IMR-90 (cell line): Measurements from ENCODE around the gene OR11L1. TPM values are rescaled to one million over a fixed set of nuclear protein-coding genes. Genes with fewer than 3 reads are reported as not detected.

ENCODE experiments used
- ATAC-seq: fragments of 200-7000 bp; cut with Tn5 transposase; 2 replicates; pipeline ENCODE4 v1.9.1; 2020; ENCODE audit warnings: low read depth, mild to moderate bottlenecking, moderate library complexity
- BruUV-seq: library from RNA; stranded (reverse); fragments of 400-500 nt; replicated peaks from 2 replicates; lab custom pipeline; 2021; lab: Mats Ljungman, UMichigan
- CTCF ChIA-PET: fragments of 300-600 bp; formaldehyde crosslinking; extraction: SDS; loops from one replicate; lab custom pipeline; 2021; ENCODE audit warnings: antibody characterized with exemption; lab: Yijun Ruan, JAX
- POLR2A ChIA-PET: fragments of 300-600 bp; sonication (Branson Sonifier 250); formaldehyde crosslinking; loops from one replicate; lab custom pipeline; 2022; ENCODE audit warnings: antibody characterized with exemption; ENCODE audit not compliant: unreplicated experiment; lab: Charles Lee
- DNase-seq: peaks from one replicate; pipeline ENCODE4 v3.0.0; 2013
- H2AFZ ChIP-seq: replicated peaks from 2 replicates; pipeline ENCODE3; 2013; ENCODE audit warnings: low read length, mild to moderate bottlenecking; ENCODE audit not compliant: poor library complexity
- H2AK5ac ChIP-seq: 2 replicates; pipeline ENCODE4 v1.6.1; 2013; ENCODE audit warnings: low read depth, low read length, inconsistent platforms
- H2AK9ac ChIP-seq: replicated peaks from 2 replicates; pipeline ENCODE3; 2013; ENCODE audit warnings: mild to moderate bottlenecking, low read depth, low read length, moderate library complexity; ENCODE audit not compliant: poor library complexity
- H2BK120ac ChIP-seq: 2 replicates; pipeline ENCODE4 v1.6.1; 2013; ENCODE audit warnings: low read depth, low read length, inconsistent platforms
- H2BK15ac ChIP-seq: 3 replicates; pipeline ENCODE4 v1.6.1; 2013; ENCODE audit warnings: low read depth, low read length, inconsistent platforms
- H2BK20ac ChIP-seq: 2 replicates; pipeline ENCODE4 v1.6.1; 2013; ENCODE audit warnings: low read depth, mild to moderate bottlenecking, inconsistent platforms, low read length, moderate library complexity
- H2BK5ac ChIP-seq: 2 replicates; pipeline ENCODE4 v1.6.1; 2013; ENCODE audit warnings: mild to moderate bottlenecking, low read depth, low read length, inconsistent platforms; ENCODE audit not compliant: poor library complexity, severe bottlenecking
- H3K14ac ChIP-seq: replicated peaks from 2 replicates; pipeline ENCODE4 v1.6.1; 2013; ENCODE audit warnings: low read depth, low read length, inconsistent platforms
- H3K18ac ChIP-seq: 2 replicates; pipeline ENCODE4 v1.6.1; 2013; ENCODE audit warnings: low read depth, low read length, control low read depth
- H3K23ac ChIP-seq: 2 replicates; pipeline ENCODE4 v1.6.1; 2013; ENCODE audit warnings: low read depth, low read length, inconsistent platforms
- H3K27ac ChIP-seq: 2 replicates; pipeline ENCODE4 v1.5.1; 2013; ENCODE audit warnings: mild to moderate bottlenecking, control low read depth, low read length; ENCODE audit not compliant: insufficient read depth
- H3K27me3 ChIP-seq: 2 replicates; pipeline ENCODE4 v1.6.1; 2013; ENCODE audit warnings: low read length; ENCODE audit not compliant: control insufficient read depth, insufficient read depth
- H3K36me3 ChIP-seq: 2 replicates; pipeline ENCODE4 v1.6.1; 2013; ENCODE audit warnings: low read length, mixed read lengths; ENCODE audit not compliant: control insufficient read depth, insufficient read depth
- H3K4ac ChIP-seq: 2 replicates; pipeline ENCODE4 v1.6.1; 2013; ENCODE audit warnings: low read depth, low read length, inconsistent platforms
- H3K4me1 ChIP-seq: 2 replicates; pipeline ENCODE4 v1.6.1; 2013; ENCODE audit warnings: low read length, mixed read lengths; ENCODE audit not compliant: control insufficient read depth, insufficient read depth
- H3K4me2 ChIP-seq: 2 replicates; pipeline ENCODE4 v1.6.1; 2013; ENCODE audit warnings: low read depth, mild to moderate bottlenecking, control low read depth, low read length, moderate library complexity
- H3K4me3 ChIP-seq: 2 replicates; pipeline ENCODE4 v1.5.1; 2013; ENCODE audit warnings: low read depth, mild to moderate bottlenecking, control low read depth, low read length, moderate library complexity; ENCODE audit not compliant: insufficient read depth
- H3K56ac ChIP-seq: 2 replicates; pipeline ENCODE4 v1.6.1; 2013; ENCODE audit warnings: low read length, inconsistent platforms; ENCODE audit not compliant: insufficient read depth; ENCODE audit errors: extremely low read depth
- H3K79me1 ChIP-seq, 2 experiments: 2 replicates each; pipeline ENCODE4 v1.6.1; 2013; ENCODE audit warnings: low read length in 2 of 2, inconsistent platforms in 1 of 2, low read depth in 1 of 2
- H3K9ac ChIP-seq: 2 replicates; pipeline ENCODE4 v1.6.1; 2013; ENCODE audit warnings: low read depth, low read length, control low read depth
- H3K9me1 ChIP-seq: 2 replicates; pipeline ENCODE4 v1.6.1; 2013; ENCODE audit warnings: low read length, inconsistent platforms; ENCODE audit not compliant: insufficient read depth
- H3K9me3 ChIP-seq: 2 replicates; pipeline ENCODE4 v1.6.1; 2013; ENCODE audit warnings: low read length; ENCODE audit not compliant: control insufficient read depth, insufficient read depth
- H4K20me1 ChIP-seq: 2 replicates; pipeline ENCODE4 v1.6.1; 2013; ENCODE audit warnings: low read length, inconsistent platforms; ENCODE audit not compliant: insufficient read depth
- H4K5ac ChIP-seq: 2 replicates; pipeline ENCODE4 v1.6.1; 2013; ENCODE audit warnings: mild to moderate bottlenecking, low read depth, low read length, control low read depth
- H4K8ac ChIP-seq, 2 experiments: 2 replicates each; pipeline ENCODE4 v1.6.1; 2013; ENCODE audit warnings: low read depth in 2 of 2, low read length in 2 of 2, control low read depth in 1 of 2, inconsistent platforms in 1 of 2
- H4K91ac ChIP-seq: 2 replicates; pipeline ENCODE4 v1.6.1; 2013; ENCODE audit warnings: low read depth, low read length, inconsistent platforms; ENCODE audit not compliant: insufficient read depth
- CEBPB ChIP-seq: IDR thresholded peaks from 2 replicates; pipeline ENCODE4 v1.6.1; 2012; ENCODE audit warnings: low read depth, low read length, improper control_type of control experiment
- MAZ ChIP-seq: IDR thresholded peaks from 2 replicates; pipeline ENCODE4 v1.6.1; 2012; ENCODE audit warnings: low read depth, mild to moderate bottlenecking, low read length, improper control_type of control experiment, moderate library complexity, borderline replicate concordance
- MXI1 ChIP-seq: IDR thresholded peaks from 2 replicates; pipeline ENCODE4 v1.6.1; 2012; ENCODE audit warnings: low read depth, mild to moderate bottlenecking, low read length, moderate library complexity, borderline replicate concordance
- NFE2L2 ChIP-seq: fragments of 150-350 bp; IDR thresholded peaks from 2 replicates; pipeline ENCODE4 v1.6.1; 2016; ENCODE audit warnings: low read depth, mild to moderate bottlenecking, low read length
- POLR2A ChIP-seq: IDR thresholded peaks from 2 replicates; pipeline ENCODE4 v1.6.1; 2012; ENCODE audit warnings: mild to moderate bottlenecking, low read depth, low read length
- USF2 ChIP-seq: fragments of 150-350 bp; IDR thresholded peaks from 2 replicates; pipeline ENCODE4 v1.6.1; 2017; ENCODE audit warnings: mild to moderate bottlenecking, antibody characterized with exemption, low read length, low read depth
- WGBS, 2 experiments: methylation state at CpG; one replicate each; pipeline versions ENCODE4 v1.1.5 to v1.1.7; 2013; ENCODE audit warnings: missing lambda C conversion rate in 2 of 2; ENCODE audit not compliant: insufficient read length in 1 of 2; ENCODE audit errors: extremely low coverage in 2 of 2; 5-methylcytosine and 5-hydroxymethylcytosine counted together
- dilution Hi-C: fragments of 300-500 bp; cut with HindIII; formaldehyde crosslinking; loops from one replicate; pipeline ENCODE4 v1.14.3; 2018; ENCODE audit warnings: low sequenced_read_pairs; ENCODE audit not compliant: unreplicated experiment
- in situ Hi-C: fragments of 300-500 bp; cut with MboI; formaldehyde crosslinking; loops from 3 replicates; pipeline ENCODE4 v1.14.3; 2019; ENCODE audit warnings: low sequenced_read_pairs, inconsistent platforms, mixed read lengths
- intact Hi-C: fragments of 100-400 bp; cut with micrococcal nuclease; formaldehyde crosslinking; loops from 2 replicates; pipeline ENCODE4 v1.10.0; 2022
- polyA plus RNA-seq, 3 experiments: library from polyadenylated mRNA; depleted of rRNA; stranded (reverse); fragments of >200 nt; gene quantifications; 2 replicates each; pipeline ENCODE4 v1.2.3, GENCODE V29; 2012; ENCODE audit warnings: low replicate concordance in 1 of 3
- total RNA-seq: library from RNA; depleted of rRNA; stranded (reverse); fragments of >200 nt; gene quantifications from 2 replicates; pipeline ENCODE4 v1.2.3, GENCODE V29; 2012

The OR11L1 gene
- total and polyA plus RNA-seq, 2 of the 4 experiments (the other 2 are of a cell fraction), result not detected

GRCh38 chr1:247845693-247846017, 4.0 kb upstream of the OR11L1 start:
- no peak overlapping the region for H3K18ac ChIP-seq
- CTCF ChIA-PET, result no interaction called here

More at GRCh38 chr1:247845693-247846017, 4.0 kb upstream of the OR11L1 start:
- H2BK5ac ChIP-seq, result no peak overlapping the region
- TF ChIP-seq POLR2A (no peak), MXI1 (no peak), CEBPB (no peak), NFE2L2 (no peak), MAZ (no peak), USF2 (no peak)
- H3K23ac ChIP-seq, result no peak overlapping the region
- H4K20me1 ChIP-seq, result no peaks in the 10 kb centered on the region
- H4K91ac ChIP-seq, result no peak overlapping the region
- DNase-seq (no peak), ATAC-seq (no peak)
- peaks cover 21% of the 10 kb centered on the region; the same call in 1 of the 2 replicates for H3K9me3 ChIP-seq
- no peaks in the 10 kb centered on the region for H3K27me3 ChIP-seq
- no peak overlapping the region for H3K9ac ChIP-seq
- no peak overlapping the region for H3K27ac ChIP-seq
- H4K8ac ChIP-seq, result no peak overlapping the region
- no peak overlapping the region for H2AFZ ChIP-seq
- no peak overlapping the region for H2AK5ac ChIP-seq
- no peak overlapping the region for H2BK120ac ChIP-seq
- no peaks in the 10 kb centered on the region for H3K36me3 ChIP-seq
- no peak overlapping the region for H3K4ac ChIP-seq
- no peak overlapping the region for H3K4me3 ChIP-seq
- no peaks in the 10 kb centered on the region for H3K79me1 ChIP-seq
- H2BK20ac ChIP-seq, result no peak overlapping the region
- dilution Hi-C loops, result no loop called here
- no TSS peak for BruUV-seq
- POLR2A ChIA-PET, result no interaction called here
- in situ Hi-C loops, result no loop called here
- no peak overlapping the region for H2AK9ac ChIP-seq
- intact Hi-C loops, result no loop called here
- WGBS, 2 experiments, result no CpG with 5 or more reads among the region's 5 CpGs
- no peaks in the 10 kb centered on the region for H3K9me1 ChIP-seq
- H3K56ac ChIP-seq, result no peak overlapping the region
- no peak overlapping the region for H2BK15ac ChIP-seq
- no peak overlapping the region for H3K14ac ChIP-seq
- no peak overlapping the region for H3K4me2 ChIP-seq
- H3K4me1 ChIP-seq, result no peaks in the 10 kb centered on the region
- H4K5ac ChIP-seq, result no peak overlapping the region
